Left ventricle myocardium inferior (tissue), 1 donor: ENCODE results near the gene C1QTNF4. TPM values are rescaled to one million over a fixed set of nuclear protein-coding genes. Genes with fewer than 3 reads are reported as not detected.
A peak's percentile ranks its signal among the peaks of the same experiment; 100 is the strongest.
"Not testable (repeated sequence)": the region's sequence is repeated elsewhere in the genome, so short reads cannot be mapped to it uniquely, and the experiment has no call there.

Source experiments
- DNase-seq: peaks from one replicate; pipeline ENCODE4 v3.0.0-alpha.2; 2020
- H3K27ac ChIP-seq: fragments of 200-600 bp; replicated peaks from 2 replicates; pipeline ENCODE4 v1.8.0; 2021
- H3K27me3 ChIP-seq: fragments of 200-600 bp; 2 replicates; pipeline ENCODE4 v1.8.0; 2021; ENCODE audit warnings: low read depth
- H3K36me3 ChIP-seq: fragments of 200-600 bp; 2 replicates; pipeline ENCODE4 v1.8.0; 2021
- H3K4me1 ChIP-seq: fragments of 200-600 bp; 2 replicates; pipeline ENCODE4 v1.8.0; 2021
- H3K4me3 ChIP-seq: fragments of 200-600 bp; 2 replicates; pipeline ENCODE4 v1.8.0; 2021; ENCODE audit warnings: mild to moderate bottlenecking, moderate library complexity
- H3K9me3 ChIP-seq: fragments of 200-600 bp; replicated peaks from 2 replicates; pipeline ENCODE4 v1.8.0; 2021
- intact Hi-C: fragments of 100-400 bp; cut with micrococcal nuclease; formaldehyde crosslinking; loops from one replicate; pipeline ENCODE4 v1.11.0; 2022
- total RNA-seq: library from RNA; stranded (reverse); fragmentation: NEBNext Ultra II Directional; extraction: Animal tissue kit (Norgen Biotek cat#: 25700); gene quantifications from one replicate; pipeline ENCODE4 v1.2.1, GENCODE V29; 2021
- TF ChIP-seq, protein P1 (sequence below): fragments of 200-600 bp; IDR thresholded peaks from 2 replicates; pipeline ENCODE4 v1.8.0; 2021; ENCODE audit warnings: antibody characterized with exemption, mild to moderate bottlenecking, borderline replicate concordance
- donor health status: DM: no; HTN: yes; CAD: no; lungs with severe emphysema.

C1QTNF4 gene
- total RNA-seq, 1 donor from 2014 or later, result 0.58 TPM

DNA sequence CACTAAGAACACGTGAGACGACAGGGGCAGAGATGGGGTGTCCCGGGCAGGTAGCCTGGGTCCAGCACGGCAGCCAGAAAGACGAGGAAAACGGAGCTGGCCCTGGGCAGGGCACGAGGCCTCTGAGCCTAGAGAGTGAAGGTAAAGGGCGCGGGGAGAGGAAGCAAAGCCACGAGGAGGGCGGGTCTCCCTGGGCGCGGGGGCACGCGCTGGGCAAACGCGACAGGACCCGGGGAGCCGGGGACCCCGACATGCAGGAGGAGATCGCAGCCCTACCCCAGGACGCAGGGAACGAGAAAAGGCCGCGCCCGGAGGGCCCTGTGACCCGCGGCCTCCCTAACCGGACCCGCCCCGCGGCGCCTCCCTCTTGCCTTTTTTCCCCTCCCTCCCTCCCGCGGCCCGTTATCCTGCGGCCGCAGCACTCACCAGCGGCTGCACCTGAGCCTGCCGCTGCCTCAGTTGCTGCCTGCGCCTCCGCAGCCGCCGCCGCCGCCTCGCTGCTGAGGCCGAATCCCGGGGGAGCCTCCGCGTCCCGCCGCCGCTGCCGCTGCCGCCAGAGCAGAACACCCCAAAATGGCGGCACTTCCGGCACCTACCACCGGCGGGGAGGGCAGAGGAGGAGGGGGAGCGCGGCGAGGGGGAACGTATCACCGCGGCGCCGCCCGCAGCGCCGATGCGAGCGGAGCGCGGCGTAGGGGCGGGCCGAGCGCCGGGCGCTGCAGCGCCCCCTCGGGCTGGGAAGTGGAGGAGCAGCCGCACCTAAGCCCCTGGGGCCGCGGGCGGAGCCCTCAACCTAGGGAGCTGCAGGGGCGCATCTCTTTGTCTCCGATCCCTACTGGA lies 41.4 kb downstream of the C1QTNF4 start, which contains the start of gene CELF1:
Gene CELF1 (minus strand): TSS at position 567 of the 840 bp plus-strand sequence. CDS start 53,609 bp downstream, outside the sequence.
- intact Hi-C loops, result no loop called here
- Histone ChIP-seq H3K36me3 (no peaks in the 10 kb centered on the region), H3K27ac (peak within 1 kb of the TSS; percentile 94), H3K9me3 (no peaks in the 10 kb centered on the region), H3K4me3 (peak within 1 kb of the TSS; percentile 96), H3K27me3 (no peaks in the 10 kb centered on the region), H3K4me1 (peaks cover 62% of the 10 kb centered on the region)
- DNase-seq, result peak; percentile 91
- TF ChIP-seq, protein P1, sequence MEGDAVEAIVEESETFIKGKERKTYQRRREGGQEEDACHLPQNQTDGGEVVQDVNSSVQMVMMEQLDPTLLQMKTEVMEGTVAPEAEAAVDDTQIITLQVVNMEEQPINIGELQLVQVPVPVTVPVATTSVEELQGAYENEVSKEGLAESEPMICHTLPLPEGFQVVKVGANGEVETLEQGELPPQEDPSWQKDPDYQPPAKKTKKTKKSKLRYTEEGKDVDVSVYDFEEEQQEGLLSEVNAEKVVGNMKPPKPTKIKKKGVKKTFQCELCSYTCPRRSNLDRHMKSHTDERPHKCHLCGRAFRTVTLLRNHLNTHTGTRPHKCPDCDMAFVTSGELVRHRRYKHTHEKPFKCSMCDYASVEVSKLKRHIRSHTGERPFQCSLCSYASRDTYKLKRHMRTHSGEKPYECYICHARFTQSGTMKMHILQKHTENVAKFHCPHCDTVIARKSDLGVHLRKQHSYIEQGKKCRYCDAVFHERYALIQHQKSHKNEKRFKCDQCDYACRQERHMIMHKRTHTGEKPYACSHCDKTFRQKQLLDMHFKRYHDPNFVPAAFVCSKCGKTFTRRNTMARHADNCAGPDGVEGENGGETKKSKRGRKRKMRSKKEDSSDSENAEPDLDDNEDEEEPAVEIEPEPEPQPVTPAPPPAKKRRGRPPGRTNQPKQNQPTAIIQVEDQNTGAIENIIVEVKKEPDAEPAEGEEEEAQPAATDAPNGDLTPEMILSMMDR, result peak; percentile 96

DNA sequence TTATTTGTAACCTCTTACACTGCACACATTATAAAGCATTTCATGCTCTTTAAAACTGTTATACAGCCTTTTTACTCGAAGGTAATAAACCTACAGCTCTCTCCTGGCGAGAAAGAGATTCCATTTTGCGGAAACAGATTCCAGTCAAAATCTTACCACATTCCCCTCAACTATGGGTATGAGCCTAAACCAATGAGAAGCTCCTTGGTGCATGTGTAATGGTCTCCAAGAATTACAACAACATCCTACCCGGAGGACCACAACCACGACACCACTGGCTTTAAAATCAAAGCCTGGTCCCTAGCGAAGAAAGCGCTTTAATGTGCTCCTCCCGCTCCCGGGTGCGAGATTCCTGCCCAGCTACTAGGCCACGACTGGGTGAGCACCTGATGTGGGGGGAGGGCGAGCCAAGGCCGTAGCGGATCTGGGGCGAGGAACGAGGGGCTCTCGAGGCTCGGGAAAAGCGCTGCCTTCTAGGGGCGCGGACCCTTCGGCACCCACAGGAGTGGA lies 42.1 kb downstream of the C1QTNF4 start:
- Histone ChIP-seq H3K9me3 (no peaks in the 10 kb centered on the region), H3K4me3 (peak overlapping the region; percentile 96), H3K36me3 (no peaks in the 10 kb centered on the region), H3K4me1 (peaks cover 69% of the 10 kb centered on the region), H3K27me3 (no peaks in the 10 kb centered on the region), H3K27ac (peak overlapping the region; percentile 94)
- intact Hi-C loops, result no loop called here
- peak; percentile 20 for DNase-seq
- TF ChIP-seq, protein P1, result no peak

DNA sequence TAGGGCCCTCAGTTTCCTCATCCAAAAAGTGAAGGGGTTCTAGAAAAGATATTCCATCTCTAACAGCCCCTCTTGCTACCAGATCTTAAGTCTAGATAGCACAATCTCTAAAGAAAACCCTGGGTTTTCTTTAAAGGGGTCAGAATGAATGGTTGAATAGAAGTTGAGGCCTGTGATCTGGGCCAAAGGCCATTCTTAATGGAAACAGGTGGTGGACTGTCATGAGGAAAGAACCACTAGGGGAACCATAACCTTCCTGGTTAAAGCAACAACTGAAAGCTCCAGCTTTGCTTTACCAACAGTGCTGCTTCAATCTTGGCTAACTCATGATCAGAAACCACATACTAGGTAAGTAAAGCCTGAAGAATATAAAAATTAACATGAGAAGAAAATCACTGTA lies 43.1 kb downstream of the C1QTNF4 start:
- Histone ChIP-seq H3K27me3 (no peaks in the 10 kb centered on the region), H3K4me3 (peak overlapping the region; percentile 96), H3K36me3 (no peaks in the 10 kb centered on the region), H3K9me3 (no peaks in the 10 kb centered on the region), H3K27ac (peak overlapping the region; percentile 94), H3K4me1 (peaks cover 77% of the 10 kb centered on the region)
- TF ChIP-seq, protein P1, result peak; percentile 35
- DNase-seq, result no peak
- intact Hi-C loops, result no loop called here

DNA sequence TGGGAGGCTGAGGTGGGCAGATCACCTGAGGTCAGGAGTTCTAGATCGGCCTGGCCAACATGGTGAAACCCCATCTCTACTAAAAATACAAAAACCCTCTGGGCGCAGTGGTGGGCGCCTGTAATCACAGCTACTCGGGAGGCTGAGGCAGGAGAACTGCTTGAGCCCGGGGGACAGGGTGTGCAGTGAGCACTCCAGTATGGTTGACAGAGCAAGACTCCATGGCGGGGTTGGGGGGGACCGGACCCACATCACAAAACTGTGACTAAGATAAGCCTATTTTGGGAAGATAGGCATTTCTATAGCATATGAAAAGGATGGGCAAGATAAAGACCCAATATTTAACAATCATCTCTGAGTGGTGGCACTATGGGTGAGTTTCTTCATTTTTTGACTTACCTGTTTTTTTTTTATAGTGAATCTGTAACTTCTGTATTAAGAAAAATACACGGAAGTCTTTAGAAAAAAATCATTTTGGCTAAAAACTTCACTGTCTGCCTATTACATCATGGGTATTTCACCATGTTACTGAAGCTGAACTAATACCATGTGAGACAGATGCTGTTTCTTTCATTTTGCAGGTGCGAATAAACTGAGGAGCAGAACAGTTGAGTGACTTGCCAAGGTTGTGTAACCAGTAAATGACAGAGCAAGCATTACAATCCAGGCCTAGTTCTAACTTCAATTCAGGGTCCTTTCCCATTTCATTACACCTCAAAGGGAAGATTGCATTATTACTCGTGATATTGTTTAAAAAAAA lies 43.7 kb downstream of the C1QTNF4 start:
- Histone ChIP-seq H3K4me1 (peaks cover 78% of the 10 kb centered on the region), H3K27ac (peak overlapping the region; percentile 94), H3K9me3 (no peaks in the 10 kb centered on the region), H3K4me3 (peak overlapping the region; percentile 96), H3K27me3 (no peaks in the 10 kb centered on the region), H3K36me3 (no peaks in the 10 kb centered on the region)
- TF ChIP-seq, protein P1, result no peak
- no peak for DNase-seq
- intact Hi-C loops, result no loop called here

DNA sequence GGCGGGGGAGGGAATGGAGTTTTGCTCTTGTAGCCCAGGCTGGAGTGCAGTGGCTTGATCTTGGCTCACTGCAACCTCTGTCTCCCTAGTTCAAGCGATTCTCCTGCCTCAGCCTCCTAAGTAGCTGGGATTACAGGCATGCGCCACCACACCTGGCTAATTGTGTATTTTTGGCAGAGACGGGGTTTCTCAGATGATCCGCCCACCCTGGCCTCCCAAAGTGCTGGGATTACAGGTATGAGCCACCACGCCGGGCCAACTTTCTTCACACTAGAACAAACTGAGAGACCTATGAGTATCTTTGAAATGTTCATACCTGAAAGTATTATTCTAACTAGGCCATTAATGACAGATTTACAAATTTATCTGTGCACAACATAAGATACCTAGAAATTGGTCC lies 47.9 kb downstream of the C1QTNF4 start:
- intact Hi-C loops, H3K36me3 ChIP-seq, H3K4me3 ChIP-seq, H3K27me3 ChIP-seq, H3K27ac ChIP-seq, DNase-seq, H3K9me3 ChIP-seq: not testable (repeated sequence)
- H3K4me1 ChIP-seq, result peaks cover 83% of the 10 kb centered on the region
